ENCODE results near the gene ANKRD6. TPM values are rescaled to one million over a fixed set of nuclear protein-coding genes. Genes with fewer than 3 reads are reported as not detected.
A peak's percentile ranks its signal among the peaks of the same experiment; 100 is the strongest.

ANKRD6 gene
- total RNA-seq, 1 experiment from 2014 or later: 10.5 TPM

DNA sequence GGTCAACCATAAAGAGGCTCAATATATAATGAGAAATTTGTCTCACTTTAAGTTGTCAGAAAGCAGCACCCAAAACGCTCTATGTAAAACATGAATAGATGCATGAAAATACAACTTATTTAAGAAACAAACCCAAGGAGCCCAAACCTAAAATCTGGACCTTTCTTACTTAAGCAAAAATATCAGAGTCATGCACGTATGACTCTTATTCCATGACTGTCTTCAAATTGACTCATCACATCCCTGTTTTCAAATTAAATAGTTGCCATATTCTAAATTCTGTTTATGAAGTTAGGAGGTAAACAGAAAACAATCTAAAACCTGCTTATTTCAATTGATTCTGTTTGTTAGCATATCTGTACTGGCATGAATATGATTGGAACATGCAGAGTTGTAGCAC lies 42.1 kb downstream of the ANKRD6 start:
- H3K4me3 ChIP-seq (ENCODE audit: insufficient read depth, low read depth, low read length): no peak overlapping the region
- no peaks in the 10 kb centered on the region for H3K27me3 ChIP-seq (ENCODE audit: control insufficient read depth, insufficient read depth, low read length)
- DNase-seq: no peak
- H3K36me3 ChIP-seq (replicated peaks; ENCODE audit: control insufficient read depth, insufficient read depth, low read length): no peaks in the 10 kb centered on the region

DNA sequence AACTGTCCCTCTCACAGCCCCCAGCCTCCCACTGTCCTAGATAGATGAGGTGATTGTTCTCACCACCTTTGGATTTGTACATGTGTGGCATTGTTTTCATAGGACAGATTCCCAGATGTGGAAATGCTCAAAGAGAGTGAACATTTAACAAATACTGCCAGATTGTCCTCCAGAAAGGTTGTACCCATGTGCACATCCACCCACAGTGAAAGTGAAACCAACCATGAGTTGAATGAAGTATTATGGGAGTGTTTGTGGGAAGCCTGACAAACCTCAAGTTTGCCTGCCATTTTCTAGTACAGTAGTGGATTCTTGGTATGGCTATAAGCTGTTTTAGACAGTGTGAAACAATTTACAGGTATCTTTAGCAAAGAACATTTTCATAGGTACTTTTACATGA lies 42.7 kb downstream of the ANKRD6 start:
- no peak for DNase-seq
- Histone ChIP-seq H3K4me3 (ENCODE audit: insufficient read depth, low read depth, low read length) (no peak overlapping the region), H3K27me3 (ENCODE audit: control insufficient read depth, insufficient read depth, low read length) (no peaks in the 10 kb centered on the region), H3K36me3 (replicated peaks; ENCODE audit: control insufficient read depth, insufficient read depth, low read length) (no peaks in the 10 kb centered on the region)

DNA sequence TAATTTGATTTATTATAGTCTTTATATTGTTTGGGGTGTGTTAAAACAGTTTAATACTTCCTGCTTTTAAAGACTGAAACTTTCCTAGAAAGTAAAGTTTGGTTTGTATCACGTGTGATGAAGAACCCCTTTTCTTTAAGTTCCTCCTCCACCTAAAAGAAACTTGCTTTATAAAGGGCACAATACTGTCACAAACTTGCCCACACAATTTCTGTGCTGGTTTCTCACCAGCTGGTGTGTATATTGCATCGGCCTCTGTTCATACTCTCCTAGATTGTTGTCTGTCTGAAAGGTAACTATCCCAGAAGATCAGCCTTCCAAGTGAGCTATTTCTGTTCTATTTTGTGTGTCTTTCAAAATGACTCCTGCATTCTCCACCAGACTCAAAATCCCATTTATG lies 46.9 kb downstream of the ANKRD6 start:
- Histone ChIP-seq H3K4me3 (ENCODE audit: insufficient read depth, low read depth, low read length) (no peak overlapping the region), H3K27me3 (ENCODE audit: control insufficient read depth, insufficient read depth, low read length) (no peaks in the 10 kb centered on the region), H3K36me3 (replicated peaks; ENCODE audit: control insufficient read depth, insufficient read depth, low read length) (no peaks in the 10 kb centered on the region)
- DNase-seq: no peak

DNA sequence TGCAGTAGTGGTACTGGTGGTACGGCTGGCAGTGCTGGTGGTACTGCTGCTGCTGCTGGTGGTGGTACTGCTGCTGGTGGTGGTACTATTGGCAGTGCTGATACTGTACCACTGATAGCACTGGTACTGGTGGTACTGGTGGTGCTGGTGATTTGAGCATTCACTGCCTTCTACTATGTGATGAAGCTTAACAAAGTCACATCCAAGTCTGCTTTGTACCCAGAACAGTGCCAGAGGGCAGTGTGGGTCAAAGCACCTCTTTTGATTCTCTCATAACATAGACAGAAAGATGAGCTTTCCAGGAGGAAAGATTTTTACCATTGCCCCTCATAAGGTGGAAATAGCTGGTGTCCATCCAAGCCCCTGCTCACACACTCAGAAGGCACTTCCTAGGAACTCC lies 48.7 kb downstream of the ANKRD6 start:
- DNase-seq: no peak
- H3K27me3 ChIP-seq (ENCODE audit: control insufficient read depth, insufficient read depth, low read length): no peaks in the 10 kb centered on the region; the same call in 1 of the 2 replicates
- H3K4me3 ChIP-seq (ENCODE audit: insufficient read depth, low read depth, low read length): no peak overlapping the region
- no peaks in the 10 kb centered on the region for H3K36me3 ChIP-seq (replicated peaks; ENCODE audit: control insufficient read depth, insufficient read depth, low read length)

DNA sequence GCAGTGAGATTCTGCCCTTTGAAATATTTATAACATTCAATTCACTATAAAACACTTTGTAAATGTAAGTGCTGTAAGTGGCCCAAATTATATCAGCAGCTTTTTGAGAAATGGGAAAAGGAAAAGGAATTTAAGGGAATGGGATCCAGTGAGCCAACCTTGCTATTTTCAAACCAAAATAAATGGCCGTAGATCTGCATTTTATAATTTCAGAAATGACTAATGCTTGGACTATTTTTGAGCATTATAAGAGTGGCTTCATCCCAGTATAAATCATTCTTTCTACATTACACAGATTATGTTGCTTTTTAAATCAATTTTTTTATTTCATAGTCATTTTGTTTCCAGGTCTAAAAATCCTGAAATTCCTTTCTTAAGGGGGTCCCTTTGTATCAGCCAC lies 49.2 kb downstream of the ANKRD6 start:
- DNase-seq: no peak
- H3K4me3 ChIP-seq (ENCODE audit: insufficient read depth, low read depth, low read length): no peak overlapping the region
- H3K27me3 ChIP-seq (ENCODE audit: control insufficient read depth, insufficient read depth, low read length): no peaks in the 10 kb centered on the region; the same call in 1 of the 2 replicates
- no peaks in the 10 kb centered on the region for H3K36me3 ChIP-seq (replicated peaks; ENCODE audit: control insufficient read depth, insufficient read depth, low read length)

DNA sequence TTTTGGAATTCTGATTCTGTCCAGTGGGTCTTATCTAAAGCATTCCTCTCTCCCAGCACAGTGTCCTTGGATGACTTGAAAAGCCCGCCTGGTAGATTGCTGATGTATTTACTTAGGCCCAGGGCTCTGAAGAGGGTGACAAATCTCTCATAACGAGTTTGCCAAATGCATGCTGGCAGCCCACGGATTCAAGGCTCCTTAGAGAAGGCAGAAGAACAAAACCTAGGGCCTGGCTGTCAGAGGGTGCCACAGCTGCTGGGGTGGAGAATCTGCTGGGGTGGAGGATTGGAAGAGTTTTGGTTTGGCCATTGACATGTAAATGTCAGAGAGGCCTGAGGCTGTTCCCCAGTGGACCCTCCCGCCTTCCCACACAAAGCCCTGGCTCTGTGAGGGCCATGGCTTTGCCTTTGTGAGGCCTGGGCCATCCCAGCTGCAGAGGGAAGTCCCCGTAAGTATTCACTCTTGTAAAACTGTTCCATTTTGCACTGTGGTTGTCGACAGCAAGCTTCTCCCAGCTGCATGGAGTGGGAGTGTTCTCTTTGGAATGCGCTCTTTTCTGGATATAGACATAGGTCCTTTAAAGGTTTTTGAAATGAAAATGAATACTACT lies 50.3 kb downstream of the ANKRD6 start:
- peak; percentile 79 for DNase-seq
- no peak overlapping the region for H3K4me3 ChIP-seq (ENCODE audit: insufficient read depth, low read depth, low read length)
- no peaks in the 10 kb centered on the region for H3K36me3 ChIP-seq (replicated peaks; ENCODE audit: control insufficient read depth, insufficient read depth, low read length)
- H3K27me3 ChIP-seq (ENCODE audit: control insufficient read depth, insufficient read depth, low read length): no peaks in the 10 kb centered on the region; the same call in 1 of the 2 replicates

DNA sequence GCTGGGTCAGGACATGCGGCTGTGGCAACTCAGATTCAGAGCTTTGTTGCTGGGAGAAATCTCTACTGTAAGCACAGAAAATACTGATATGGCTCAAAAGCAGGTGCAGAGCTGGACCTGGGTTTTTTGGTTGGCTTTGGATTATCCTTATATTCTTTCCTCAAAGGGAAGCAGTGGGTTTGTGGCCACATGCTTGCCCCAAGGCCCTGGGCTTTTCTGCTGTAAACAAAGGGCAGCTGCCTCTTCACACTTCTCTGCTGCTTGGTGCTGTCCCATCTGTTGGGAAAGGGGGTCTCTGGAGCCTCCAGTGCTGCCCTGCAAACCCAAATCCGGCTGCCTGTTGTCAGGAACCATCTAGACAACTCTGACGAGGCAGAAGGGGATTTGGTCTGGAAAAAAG lies 52.4 kb downstream of the ANKRD6 start:
- Histone ChIP-seq H3K4me3 (ENCODE audit: insufficient read depth, low read depth, low read length) (no peak overlapping the region), H3K36me3 (replicated peaks; ENCODE audit: control insufficient read depth, insufficient read depth, low read length) (no peaks in the 10 kb centered on the region), H3K27me3 (ENCODE audit: control insufficient read depth, insufficient read depth, low read length) (no peaks in the 10 kb centered on the region; the same call in 1 of the 2 replicates)
- DNase-seq: no peak

DNA sequence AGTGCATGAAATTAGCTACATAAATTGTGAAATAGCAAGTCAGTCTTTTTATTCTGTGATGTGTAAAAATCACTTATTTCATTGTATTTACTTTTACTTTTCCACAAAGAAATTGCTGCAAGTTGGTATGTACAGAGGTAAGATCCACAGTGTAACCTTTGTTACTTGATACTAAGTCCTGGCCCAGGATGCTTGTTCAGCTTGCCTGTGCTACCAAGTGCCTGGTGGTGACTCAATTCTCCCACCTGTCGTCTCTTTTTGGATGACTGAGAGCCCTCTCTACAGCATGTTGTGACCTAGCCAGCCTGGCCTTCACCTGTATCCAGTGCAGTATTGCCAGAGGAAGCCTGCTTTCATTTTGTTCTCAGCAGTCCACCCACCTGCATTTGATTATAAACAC lies 54.9 kb downstream of the ANKRD6 start:
- H3K27me3 ChIP-seq (ENCODE audit: control insufficient read depth, insufficient read depth, low read length): no peaks in the 10 kb centered on the region; the same call in 1 of the 2 replicates

DNA sequence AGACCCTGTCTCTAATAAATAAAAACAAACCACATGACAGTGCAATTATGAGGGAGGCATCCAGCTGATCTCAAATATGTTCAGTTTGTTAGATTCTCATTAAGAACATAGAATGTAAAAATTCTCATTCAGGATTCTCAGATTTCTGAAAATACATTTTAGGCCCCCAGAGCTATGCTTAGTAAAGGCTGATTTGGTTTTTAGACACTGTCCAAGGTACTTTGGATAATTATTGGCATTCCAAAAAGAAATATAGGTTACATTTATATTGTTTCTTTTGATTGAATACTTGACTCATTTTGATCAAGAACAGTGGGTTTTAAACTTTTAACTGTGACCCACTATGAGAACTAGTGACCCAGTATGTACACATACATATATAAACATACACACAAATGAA lies 55.5 kb downstream of the ANKRD6 start:
- DNase-seq: no peak
- Histone ChIP-seq H3K27me3 (ENCODE audit: control insufficient read depth, insufficient read depth, low read length) (no peaks in the 10 kb centered on the region; the same call in 1 of the 2 replicates), H3K4me3 (ENCODE audit: insufficient read depth, low read depth, low read length) (no peak overlapping the region), H3K36me3 (replicated peaks; ENCODE audit: control insufficient read depth, insufficient read depth, low read length) (no peaks in the 10 kb centered on the region)

More for the DNA sequence above, 54.9 kb downstream of the ANKRD6 start:
- no peak overlapping the region for H3K4me3 ChIP-seq (ENCODE audit: insufficient read depth, low read depth, low read length)
- no peak for DNase-seq
- H3K36me3 ChIP-seq (replicated peaks; ENCODE audit: control insufficient read depth, insufficient read depth, low read length): no peaks in the 10 kb centered on the region

DNA sequence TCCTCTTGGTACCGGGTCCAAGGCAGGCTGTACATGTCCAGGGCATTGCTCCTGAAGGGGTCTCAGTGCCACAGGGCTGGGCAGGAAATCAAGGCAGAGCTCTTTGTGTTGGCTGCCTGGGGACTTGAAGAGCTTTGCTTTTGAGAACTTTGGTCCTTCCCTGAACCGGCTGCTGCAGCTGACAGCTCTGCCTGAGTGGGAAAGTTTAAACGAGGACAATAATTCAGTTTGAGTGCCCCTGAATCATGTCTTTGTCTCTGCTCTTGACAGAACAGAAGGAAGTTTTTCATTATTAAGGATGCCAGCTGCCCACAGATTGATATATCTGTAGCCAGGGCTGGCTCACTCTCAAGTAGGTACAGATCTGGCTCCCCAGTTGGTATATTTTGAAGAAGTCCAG lies 56.1 kb downstream of the ANKRD6 start:
- H3K4me3 ChIP-seq (ENCODE audit: insufficient read depth, low read depth, low read length): no peak overlapping the region
- H3K27me3 ChIP-seq (ENCODE audit: control insufficient read depth, insufficient read depth, low read length): no peaks in the 10 kb centered on the region; the same call in 1 of the 2 replicates
- no peaks in the 10 kb centered on the region for H3K36me3 ChIP-seq (replicated peaks; ENCODE audit: control insufficient read depth, insufficient read depth, low read length)
- DNase-seq: no peak

DNA sequence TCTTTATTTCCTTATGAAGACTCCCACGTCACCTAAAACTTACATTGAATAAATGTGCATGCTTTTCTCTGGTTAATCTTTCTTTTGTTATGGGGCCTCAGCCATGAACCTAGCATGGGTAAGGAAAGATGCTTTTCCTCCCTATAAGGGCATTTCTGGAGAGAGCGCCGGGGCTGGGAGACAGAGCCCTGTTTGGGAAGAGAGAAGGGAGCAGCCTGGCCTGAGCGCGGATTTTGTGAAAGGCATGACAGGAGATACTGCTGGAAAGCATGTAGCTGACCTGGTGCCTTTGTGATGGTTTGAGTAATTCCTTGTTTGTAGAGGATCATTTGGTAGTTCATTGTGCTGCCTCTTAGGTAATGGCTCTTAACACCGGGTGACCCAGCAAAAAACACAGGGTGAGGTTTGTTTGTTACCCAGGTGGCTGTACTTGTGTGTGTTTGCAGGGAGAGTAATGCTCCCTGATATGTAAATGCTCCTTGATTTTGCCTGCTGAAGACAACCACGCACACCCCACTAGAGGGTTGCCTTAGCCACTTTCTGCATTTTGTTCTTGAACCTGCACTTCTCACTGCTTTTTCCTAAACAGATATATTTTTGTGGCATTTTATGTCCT lies 59.2 kb downstream of the ANKRD6 start:
- Histone ChIP-seq H3K4me3 (ENCODE audit: insufficient read depth, low read depth, low read length) (no peak overlapping the region), H3K36me3 (replicated peaks; ENCODE audit: control insufficient read depth, insufficient read depth, low read length) (no peaks in the 10 kb centered on the region), H3K27me3 (ENCODE audit: control insufficient read depth, insufficient read depth, low read length) (no peaks in the 10 kb centered on the region)
- DNase-seq: no peak

DNA sequence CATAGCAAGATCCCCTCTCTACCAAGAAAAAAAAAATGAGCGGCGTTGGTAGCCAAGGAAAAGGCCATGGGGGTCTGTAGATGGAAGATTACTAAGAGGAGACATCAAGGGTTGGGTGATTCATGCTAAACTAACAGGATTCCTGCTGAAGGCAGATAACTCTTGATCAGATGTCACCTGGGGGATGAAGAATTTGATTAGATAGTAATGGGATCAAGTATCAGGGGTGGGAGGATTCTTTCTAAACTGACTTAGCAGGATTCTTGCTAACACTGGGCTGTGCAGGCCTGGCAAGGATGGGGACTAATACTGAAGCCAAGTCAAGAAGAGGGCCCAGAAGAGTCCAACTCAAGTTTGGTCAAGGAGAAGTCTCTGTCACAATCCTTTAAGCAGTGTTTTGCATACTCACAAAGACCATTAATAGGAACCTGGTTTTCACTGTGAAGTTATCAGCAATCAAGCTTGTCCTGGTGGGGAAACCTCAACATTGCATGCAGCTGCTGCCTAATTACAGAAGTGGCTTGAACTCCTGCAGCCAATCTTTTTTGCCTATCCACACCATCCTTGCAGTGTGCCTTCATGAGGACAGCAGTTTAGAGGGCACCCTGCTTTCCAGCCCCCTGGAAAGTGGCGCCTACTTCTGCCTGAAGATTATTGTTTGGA lies 61.3 kb downstream of the ANKRD6 start:
- peak; percentile 33 for DNase-seq
- Histone ChIP-seq H3K4me3 (ENCODE audit: insufficient read depth, low read depth, low read length) (no peak overlapping the region), H3K27me3 (ENCODE audit: control insufficient read depth, insufficient read depth, low read length) (no peaks in the 10 kb centered on the region), H3K36me3 (replicated peaks; ENCODE audit: control insufficient read depth, insufficient read depth, low read length) (no peaks in the 10 kb centered on the region)

DNA sequence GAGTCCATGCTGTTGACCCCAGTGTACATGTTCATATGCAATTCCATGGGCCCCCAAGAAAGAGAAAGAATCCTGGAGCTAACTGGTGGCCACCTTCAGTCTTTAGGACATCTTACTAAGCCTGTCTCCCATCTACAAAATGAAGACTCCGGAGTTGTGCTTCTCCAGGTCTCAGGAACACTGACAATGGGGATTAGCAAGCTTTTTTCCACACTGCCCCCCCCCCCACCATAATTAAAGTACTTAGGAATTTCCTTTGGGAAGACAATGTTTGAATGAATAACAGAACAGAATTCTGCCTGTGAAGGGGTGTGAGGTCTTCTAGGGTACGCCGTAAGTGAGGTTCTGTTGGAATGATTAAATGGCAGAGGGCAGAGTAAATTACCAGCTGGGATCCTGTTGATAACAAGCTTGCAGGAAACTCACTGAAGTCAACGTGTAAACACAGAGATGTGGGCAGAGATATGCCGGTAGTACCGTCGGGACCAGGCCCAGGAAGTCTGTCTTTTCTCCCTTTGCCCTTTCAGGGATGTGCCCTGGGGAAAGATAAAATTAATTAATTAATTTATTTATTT lies 63.1 kb downstream of the ANKRD6 start:
- Histone ChIP-seq H3K27me3 (ENCODE audit: control insufficient read depth, insufficient read depth, low read length) (no peaks in the 10 kb centered on the region), H3K36me3 (replicated peaks; ENCODE audit: control insufficient read depth, insufficient read depth, low read length) (no peaks in the 10 kb centered on the region), H3K4me3 (ENCODE audit: insufficient read depth, low read depth, low read length) (no peak overlapping the region)
- no peak for DNase-seq

DNA sequence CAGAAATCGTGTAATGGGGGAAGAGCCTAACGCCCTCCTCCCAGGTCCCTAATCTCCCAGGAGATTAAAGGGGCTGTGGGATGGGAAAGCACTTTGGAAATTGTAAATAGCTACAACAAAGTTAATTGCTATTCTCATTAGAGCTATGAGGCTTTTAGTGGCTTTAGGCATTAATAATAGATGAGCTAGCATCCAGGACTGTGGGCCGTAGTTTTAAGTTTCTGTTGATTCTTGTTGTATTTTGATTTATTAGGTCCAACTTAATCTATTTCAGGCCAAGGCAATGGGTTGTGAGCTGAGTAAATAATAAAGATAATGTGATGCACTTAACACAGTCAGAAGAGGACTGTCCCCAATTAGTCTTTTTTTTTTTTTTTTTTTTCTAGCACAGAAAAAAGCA lies 67.7 kb downstream of the ANKRD6 start:
- Histone ChIP-seq H3K36me3 (replicated peaks; ENCODE audit: control insufficient read depth, insufficient read depth, low read length) (no peaks in the 10 kb centered on the region), H3K27me3 (ENCODE audit: control insufficient read depth, insufficient read depth, low read length) (no peaks in the 10 kb centered on the region), H3K4me3 (ENCODE audit: insufficient read depth, low read depth, low read length) (no peak overlapping the region)
- no peak for DNase-seq

DNA sequence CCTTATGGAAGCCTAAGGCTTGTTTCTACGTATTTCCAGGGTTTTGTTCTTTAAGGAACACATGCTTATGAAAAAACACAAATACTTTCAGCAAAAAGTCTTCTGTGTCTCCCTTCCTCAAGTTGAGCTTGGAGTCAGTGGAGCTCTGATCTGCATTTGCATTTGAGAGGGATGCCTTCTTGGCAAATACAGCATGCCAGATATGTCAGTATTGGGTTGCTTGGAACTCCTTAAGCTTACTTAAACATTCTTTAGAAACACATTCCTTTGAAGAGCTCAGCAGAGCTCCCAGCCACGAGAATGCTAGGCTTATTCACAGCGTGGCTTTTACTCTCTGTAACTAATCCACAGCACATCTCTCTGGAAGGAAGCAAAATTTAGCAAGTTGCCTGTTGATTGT lies 68.3 kb downstream of the ANKRD6 start:
- peak; percentile 46 for DNase-seq
- Histone ChIP-seq H3K4me3 (ENCODE audit: insufficient read depth, low read depth, low read length) (no peak overlapping the region), H3K36me3 (replicated peaks; ENCODE audit: control insufficient read depth, insufficient read depth, low read length) (no peaks in the 10 kb centered on the region), H3K27me3 (ENCODE audit: control insufficient read depth, insufficient read depth, low read length) (no peaks in the 10 kb centered on the region)

All from H7 (cell line).